OCI-LY7 (cell line): ENCODE measurements around the gene DGKH.

Experiments used
- EZH2phosphoT487 ChIP-seq: fragments of 200-600 bp; sonication (generic); IDR thresholded peaks from 2 replicates; pipeline ENCODE4 v1.6.1; 2018; ENCODE audit warnings: low read depth, borderline replicate concordance, mild to moderate bottlenecking, mixed run types, antibody characterized with exemption, low read length, moderate library complexity, mixed read lengths
- TF ChIP-seq, protein P1 (sequence below): fragments of 200-600 bp; sonication (generic); conservative IDR thresholded peaks from 2 replicates; pipeline ENCODE4 v1.5.1; 2014; ENCODE audit warnings: mild to moderate bottlenecking, antibody characterized with exemption, low read length, moderate library complexity, mixed read lengths

DNA sequence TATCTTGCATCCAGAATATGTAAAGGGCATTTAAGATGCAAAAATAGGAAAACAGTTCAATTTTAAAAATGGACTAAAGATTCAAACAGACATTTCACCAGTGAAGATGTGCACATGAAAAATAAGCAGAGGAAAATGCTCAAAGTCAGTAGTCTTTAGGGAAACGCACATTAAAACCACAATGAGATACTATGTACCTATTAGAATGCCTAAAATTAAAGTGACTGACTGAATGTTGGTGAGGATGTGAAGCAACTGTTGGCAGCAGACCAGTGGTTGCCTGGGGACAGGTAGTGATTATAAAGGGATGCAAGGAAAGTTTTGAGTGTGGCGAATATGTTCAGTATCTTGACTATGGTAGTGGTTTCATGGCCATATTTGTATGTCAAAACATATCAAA is 75.2 kb downstream of the DGKH start:
- TF ChIP-seq, protein P1, sequence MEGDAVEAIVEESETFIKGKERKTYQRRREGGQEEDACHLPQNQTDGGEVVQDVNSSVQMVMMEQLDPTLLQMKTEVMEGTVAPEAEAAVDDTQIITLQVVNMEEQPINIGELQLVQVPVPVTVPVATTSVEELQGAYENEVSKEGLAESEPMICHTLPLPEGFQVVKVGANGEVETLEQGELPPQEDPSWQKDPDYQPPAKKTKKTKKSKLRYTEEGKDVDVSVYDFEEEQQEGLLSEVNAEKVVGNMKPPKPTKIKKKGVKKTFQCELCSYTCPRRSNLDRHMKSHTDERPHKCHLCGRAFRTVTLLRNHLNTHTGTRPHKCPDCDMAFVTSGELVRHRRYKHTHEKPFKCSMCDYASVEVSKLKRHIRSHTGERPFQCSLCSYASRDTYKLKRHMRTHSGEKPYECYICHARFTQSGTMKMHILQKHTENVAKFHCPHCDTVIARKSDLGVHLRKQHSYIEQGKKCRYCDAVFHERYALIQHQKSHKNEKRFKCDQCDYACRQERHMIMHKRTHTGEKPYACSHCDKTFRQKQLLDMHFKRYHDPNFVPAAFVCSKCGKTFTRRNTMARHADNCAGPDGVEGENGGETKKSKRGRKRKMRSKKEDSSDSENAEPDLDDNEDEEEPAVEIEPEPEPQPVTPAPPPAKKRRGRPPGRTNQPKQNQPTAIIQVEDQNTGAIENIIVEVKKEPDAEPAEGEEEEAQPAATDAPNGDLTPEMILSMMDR = no peak
- no peak for TF ChIP-seq EZH2phosphoT487
